ENCODE data around the gene CFAP298. TPM values are rescaled to one million over a fixed set of nuclear protein-coding genes. Genes with fewer than 3 reads are reported as not detected.

CFAP298 gene
- total and polyA plus RNA-seq, 10 of the 15 experiments (the other 5 are each of a cell fraction or from before 2014, with no cell fraction given), result 9.5 to 79.1 (median 30.2) TPM

DNA sequence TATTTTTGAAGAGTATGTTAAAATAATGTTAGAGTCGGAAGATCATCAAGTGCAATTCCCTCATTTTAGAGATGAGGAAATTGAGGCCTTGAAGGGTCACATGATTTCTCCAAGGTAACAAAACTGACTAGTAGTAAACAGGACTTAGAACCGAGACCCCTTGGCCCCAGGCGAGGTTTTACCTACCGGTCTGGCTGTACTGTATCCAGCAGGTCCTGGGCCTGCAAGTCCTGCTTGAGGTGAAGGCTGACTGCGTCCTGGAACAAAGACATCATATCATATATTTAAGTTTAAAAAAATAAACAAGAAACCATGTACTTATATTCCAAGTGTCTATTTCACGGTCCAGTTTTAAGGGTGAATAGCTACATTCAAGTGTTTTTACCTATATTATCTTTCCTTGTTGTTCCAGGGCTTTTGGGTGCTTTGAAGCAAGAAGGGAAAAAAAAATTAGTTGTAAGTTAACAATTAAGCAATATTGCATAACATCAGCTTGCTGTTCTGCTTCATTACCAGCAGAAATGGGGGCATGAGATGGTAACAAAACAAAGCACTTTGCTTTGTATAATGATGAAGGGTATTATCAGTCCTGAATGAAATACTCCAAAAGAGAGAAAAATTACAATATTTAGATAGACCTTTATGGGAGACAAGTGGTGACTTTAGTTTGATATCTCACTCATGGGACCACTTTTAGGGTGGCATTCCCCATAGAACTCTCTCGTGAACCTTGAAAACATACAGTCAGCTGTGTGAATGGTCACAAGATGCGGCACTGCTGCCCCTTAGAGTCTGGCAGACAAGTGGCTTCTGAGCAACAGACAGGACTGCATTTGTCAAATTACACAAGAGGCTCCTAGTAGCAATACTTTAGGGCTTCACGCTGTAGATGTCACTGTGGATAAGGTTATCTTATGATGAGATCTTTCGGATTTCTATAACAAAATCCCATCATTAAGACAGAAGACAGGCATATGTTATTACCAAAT lies 29.8 kb upstream of the CFAP298 start:
- BruUV-seq (replicated peaks), result no TSS peak
- no peak overlapping the region for H2AFZ ChIP-seq (ENCODE audit: control insufficient read depth, low read depth, low read length)
- SMC1A ChIA-PET (ENCODE audit: uncharacterized antibody, unreplicated experiment), result no interaction called here
- no peak overlapping the region for H3K9ac ChIP-seq (ENCODE audit: control insufficient read depth, insufficient read depth, low read length)
- peaks cover 0 to 7% of the 10 kb centered on the region in 2 experiments; a peak in 1 of 4 replicates for H3K36me3 ChIP-seq (ENCODE audit: control insufficient read depth in 2 of 2, insufficient read depth in 2 of 2, low read length in 1 of 2)
- no peaks in the 10 kb centered on the region for H3K27me3 ChIP-seq (replicated peaks in 1 of 2; ENCODE audit: control insufficient read depth in 2 of 2, insufficient read depth in 2 of 2, low read length in 1 of 2)
- H3K4me3 ChIP-seq, result no peak overlapping the region
- no peak for FAIRE-seq
- intact Hi-C loops (cut with micrococcal nuclease; ENCODE audit: unreplicated experiment) (no loop called here), in situ Hi-C loops (cut with MboI) (no loop called here)
- POLR2A ChIA-PET, result no interaction called here
- no peaks in the 10 kb centered on the region for H3K9me3 ChIP-seq (replicated peaks; ENCODE audit: control insufficient read depth, insufficient read depth, low read length)
- TF ChIP-seq, protein P1, sequence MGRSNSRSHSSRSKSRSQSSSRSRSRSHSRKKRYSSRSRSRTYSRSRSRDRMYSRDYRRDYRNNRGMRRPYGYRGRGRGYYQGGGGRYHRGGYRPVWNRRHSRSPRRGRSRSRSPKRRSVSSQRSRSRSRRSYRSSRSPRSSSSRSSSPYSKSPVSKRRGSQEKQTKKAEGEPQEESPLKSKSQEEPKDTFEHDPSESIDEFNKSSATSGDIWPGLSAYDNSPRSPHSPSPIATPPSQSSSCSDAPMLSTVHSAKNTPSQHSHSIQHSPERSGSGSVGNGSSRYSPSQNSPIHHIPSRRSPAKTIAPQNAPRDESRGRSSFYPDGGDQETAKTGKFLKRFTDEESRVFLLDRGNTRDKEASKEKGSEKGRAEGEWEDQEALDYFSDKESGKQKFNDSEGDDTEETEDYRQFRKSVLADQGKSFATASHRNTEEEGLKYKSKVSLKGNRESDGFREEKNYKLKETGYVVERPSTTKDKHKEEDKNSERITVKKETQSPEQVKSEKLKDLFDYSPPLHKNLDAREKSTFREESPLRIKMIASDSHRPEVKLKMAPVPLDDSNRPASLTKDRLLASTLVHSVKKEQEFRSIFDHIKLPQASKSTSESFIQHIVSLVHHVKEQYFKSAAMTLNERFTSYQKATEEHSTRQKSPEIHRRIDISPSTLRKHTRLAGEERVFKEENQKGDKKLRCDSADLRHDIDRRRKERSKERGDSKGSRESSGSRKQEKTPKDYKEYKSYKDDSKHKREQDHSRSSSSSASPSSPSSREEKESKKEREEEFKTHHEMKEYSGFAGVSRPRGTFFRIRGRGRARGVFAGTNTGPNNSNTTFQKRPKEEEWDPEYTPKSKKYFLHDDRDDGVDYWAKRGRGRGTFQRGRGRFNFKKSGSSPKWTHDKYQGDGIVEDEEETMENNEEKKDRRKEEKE (IDR thresholded peaks at IDR 0.05), result no peak
- TF ChIP-seq PKNOX1 (IDR thresholded peaks at IDR 0.05) (no peak), TCF12 (IDR thresholded peaks at IDR 0.05; ENCODE audit: low read depth, low read length) (no peak), TARDBP (IDR thresholded peaks at IDR 0.05; ENCODE audit: borderline replicate concordance) (no peak), PAX8 (IDR thresholded peaks at IDR 0.05) (no peak)
- TF ChIP-seq, protein P2, sequence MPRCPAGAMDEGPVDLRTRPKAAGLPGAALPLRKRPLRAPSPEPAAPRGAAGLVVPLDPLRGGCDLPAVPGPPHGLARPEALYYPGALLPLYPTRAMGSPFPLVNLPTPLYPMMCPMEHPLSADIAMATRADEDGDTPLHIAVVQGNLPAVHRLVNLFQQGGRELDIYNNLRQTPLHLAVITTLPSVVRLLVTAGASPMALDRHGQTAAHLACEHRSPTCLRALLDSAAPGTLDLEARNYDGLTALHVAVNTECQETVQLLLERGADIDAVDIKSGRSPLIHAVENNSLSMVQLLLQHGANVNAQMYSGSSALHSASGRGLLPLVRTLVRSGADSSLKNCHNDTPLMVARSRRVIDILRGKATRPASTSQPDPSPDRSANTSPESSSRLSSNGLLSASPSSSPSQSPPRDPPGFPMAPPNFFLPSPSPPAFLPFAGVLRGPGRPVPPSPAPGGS (IDR thresholded peaks at IDR 0.05; ENCODE audit: borderline replicate concordance, insufficient read depth, low read depth, low read length, poor library complexity, severe bottlenecking), result no peak
- CTCF ChIA-PET, result interaction anchor here (0.8 kb wide), 1 partner anchor 41 kb away, joined by 3 read pairs; no protein-coding TSS in a partner anchor
- RAD21 ChIA-PET (ENCODE audit: unreplicated experiment), result no interaction called here
- WGBS (ENCODE audit: insufficient coverage, insufficient replicate concordance, low lambda C conversion rate, missing lambda C conversion rate), result 87% methylated on average over 10 of the region's 10 CpGs
- no peaks in the 10 kb centered on the region for H3K79me2 ChIP-seq (ENCODE audit: control insufficient read depth, insufficient read depth, low read length)
- H3K27ac ChIP-seq (ENCODE audit: control insufficient read depth, insufficient read depth), result no peak overlapping the region
- DNase-seq (ENCODE audit: low read depth, low spot score), result no peak
- H4K20me1 ChIP-seq (ENCODE audit: control insufficient read depth, insufficient read depth), result no peaks in the 10 kb centered on the region
- H3K4me2 ChIP-seq (ENCODE audit: control insufficient read depth, insufficient read depth), result no peak overlapping the region
- no peak for ATAC-seq
- H3K4me1 ChIP-seq (ENCODE audit: control insufficient read depth, insufficient read depth, low read length), result no peaks in the 10 kb centered on the region
